Activated B cell treated with CpG ODN at 0.5 μM for 24 hours (primary cell): ENCODE data around the gene RGPD3. TPM values are rescaled to one million over a fixed set of nuclear protein-coding genes. Genes with fewer than 3 reads are reported as not detected.
"Not testable (repeated sequence)": the region's sequence is repeated elsewhere in the genome, so short reads cannot be mapped to it uniquely, and the experiment has no call there.

Source experiments
- ATAC-seq: fragments of 200-7000 bp; cut with Tn5 transposase; one replicate; pipeline ENCODE4 v1.10.0; 2021; ENCODE audit warnings: low read depth, mild to moderate bottlenecking, moderate library complexity
- CTCF ChIA-PET: fragments of 350-600 bp; sonication (Branson Sonifier 250); formaldehyde crosslinking; loops from one replicate; lab custom pipeline; 2021; ENCODE audit warnings: antibody characterized with exemption; lab: Charles Lee
- POLR2A ChIA-PET: fragments of 350-600 bp; sonication (Branson Sonifier 250); formaldehyde crosslinking; loops from one replicate; lab custom pipeline; 2021; ENCODE audit warnings: antibody characterized with exemption; lab: Charles Lee
- DNase-seq: peaks from one replicate; pipeline ENCODE4 v3.0.0; 2022
- H3K27ac Mint-ChIP-seq: one replicate; pipeline ENCODE4 v1.8.0; 2020; ENCODE audit warnings: mixed read lengths
- H3K27me3 Mint-ChIP-seq: one replicate; pipeline ENCODE4 v1.8.0; 2021; ENCODE audit warnings: mixed read lengths
- H3K36me3 Mint-ChIP-seq: one replicate; pipeline ENCODE4 v1.8.0; 2021; ENCODE audit warnings: low read depth, mixed read lengths
- H3K4me1 Mint-ChIP-seq: one replicate; pipeline ENCODE4 v1.8.0; 2021; ENCODE audit warnings: mixed read lengths
- H3K4me3 Mint-ChIP-seq: one replicate; pipeline ENCODE4 v1.8.0; 2020; ENCODE audit warnings: mild to moderate bottlenecking, mixed read lengths
- H3K9me3 Mint-ChIP-seq: one replicate; pipeline ENCODE4 v1.8.0; 2020; ENCODE audit warnings: mixed read lengths
- intact Hi-C: fragments of 100-400 bp; cut with micrococcal nuclease; formaldehyde crosslinking; loops from one replicate; pipeline ENCODE4 v1.15.1; 2024
- total RNA-seq: library from RNA; stranded (reverse); gene quantifications from 2 replicates; pipeline ENCODE4 v1.2.3, GENCODE V29; 2022

The RGPD3 gene
- total RNA-seq, 1 donor from 2014 or later, result 0.35 TPM

- ATAC-seq, CTCF ChIA-PET, intact Hi-C loops, H3K4me1 Mint-ChIP-seq, H3K27ac Mint-ChIP-seq, H3K4me3 Mint-ChIP-seq, H3K9me3 Mint-ChIP-seq, H3K36me3 Mint-ChIP-seq, DNase-seq, POLR2A ChIA-PET: not testable (repeated sequence)
- H3K27me3 Mint-ChIP-seq, result peaks cover 15% of the 10 kb centered on the region
Measured at GRCh38 chr2:106486551-106487385, 18.6 kb upstream of the RGPD3 start, which contains the start of gene CD8B2. TSS of gene CD8B2 (plus strand) at chr2:106487364. CDS start at chr2:106487427, 63 bp downstream.

GRCh38 chr2:106479563-106479962 lies 11.3 kb upstream of the RGPD3 start:
- H3K36me3 Mint-ChIP-seq, ATAC-seq, POLR2A ChIA-PET, DNase-seq, H3K4me1 Mint-ChIP-seq, intact Hi-C loops, CTCF ChIA-PET, H3K9me3 Mint-ChIP-seq, H3K27ac Mint-ChIP-seq, H3K27me3 Mint-ChIP-seq, H3K4me3 Mint-ChIP-seq: not testable (repeated sequence)

GRCh38 chr2:106477647-106478046 lies 9.4 kb upstream of the RGPD3 start:
- DNase-seq, H3K27me3 Mint-ChIP-seq, POLR2A ChIA-PET, H3K4me1 Mint-ChIP-seq, intact Hi-C loops, CTCF ChIA-PET, H3K4me3 Mint-ChIP-seq, H3K27ac Mint-ChIP-seq, H3K9me3 Mint-ChIP-seq, ATAC-seq, H3K36me3 Mint-ChIP-seq: not testable (repeated sequence)

GRCh38 chr2:106470658-106471057 lies 2.4 kb upstream of the RGPD3 start:
- H3K4me3 Mint-ChIP-seq, H3K9me3 Mint-ChIP-seq, POLR2A ChIA-PET, DNase-seq, H3K36me3 Mint-ChIP-seq, H3K4me1 Mint-ChIP-seq, CTCF ChIA-PET, H3K27ac Mint-ChIP-seq, intact Hi-C loops, ATAC-seq, H3K27me3 Mint-ChIP-seq: not testable (repeated sequence)

- H3K36me3 Mint-ChIP-seq, CTCF ChIA-PET, H3K9me3 Mint-ChIP-seq, POLR2A ChIA-PET, intact Hi-C loops, H3K4me1 Mint-ChIP-seq, H3K27ac Mint-ChIP-seq, H3K27me3 Mint-ChIP-seq, DNase-seq, ATAC-seq, H3K4me3 Mint-ChIP-seq: not testable (repeated sequence)
Measured at GRCh38 chr2:106467516-106467915, 697 bp downstream of the RGPD3 start.

GRCh38 chr2:106461882-106462281 lies 6.3 kb downstream of the RGPD3 start:
- H3K27ac Mint-ChIP-seq, H3K36me3 Mint-ChIP-seq, H3K9me3 Mint-ChIP-seq, H3K4me3 Mint-ChIP-seq, intact Hi-C loops, CTCF ChIA-PET, ATAC-seq, H3K27me3 Mint-ChIP-seq, DNase-seq, H3K4me1 Mint-ChIP-seq, POLR2A ChIA-PET: not testable (repeated sequence)

GRCh38 chr2:106390680-106391079 lies 77.5 kb downstream of the RGPD3 start:
- ATAC-seq, H3K9me3 Mint-ChIP-seq, H3K36me3 Mint-ChIP-seq, DNase-seq, POLR2A ChIA-PET, H3K27me3 Mint-ChIP-seq, CTCF ChIA-PET, H3K27ac Mint-ChIP-seq, H3K4me1 Mint-ChIP-seq, H3K4me3 Mint-ChIP-seq, intact Hi-C loops: not testable (repeated sequence)

- not testable (repeated sequence) for H3K4me1 Mint-ChIP-seq
Measured at GRCh38 chr2:106388814-106389410, 79.3 kb downstream of the RGPD3 start.

GRCh38 chr2:106384548-106384947 lies 83.7 kb downstream of the RGPD3 start:
- ATAC-seq, H3K4me3 Mint-ChIP-seq, POLR2A ChIA-PET, H3K9me3 Mint-ChIP-seq, H3K36me3 Mint-ChIP-seq, intact Hi-C loops, H3K4me1 Mint-ChIP-seq, DNase-seq, H3K27ac Mint-ChIP-seq, CTCF ChIA-PET: not testable (repeated sequence)
- peaks cover 11% of the 10 kb centered on the region for H3K27me3 Mint-ChIP-seq

More at GRCh38 chr2:106388814-106389410, 79.3 kb downstream of the RGPD3 start:
- DNase-seq, H3K4me3 Mint-ChIP-seq, H3K9me3 Mint-ChIP-seq, intact Hi-C loops, H3K27me3 Mint-ChIP-seq, POLR2A ChIA-PET, H3K36me3 Mint-ChIP-seq, ATAC-seq, CTCF ChIA-PET, H3K27ac Mint-ChIP-seq: not testable (repeated sequence)

GRCh38 chr2:106381867-106382266 lies 86.3 kb downstream of the RGPD3 start:
- POLR2A ChIA-PET, ATAC-seq, H3K4me1 Mint-ChIP-seq, H3K9me3 Mint-ChIP-seq, H3K36me3 Mint-ChIP-seq, DNase-seq, H3K27me3 Mint-ChIP-seq, intact Hi-C loops, CTCF ChIA-PET, H3K27ac Mint-ChIP-seq, H3K4me3 Mint-ChIP-seq: not testable (repeated sequence)

GRCh38 chr2:106379567-106379966 lies 88.6 kb downstream of the RGPD3 start:
- H3K4me1 Mint-ChIP-seq, POLR2A ChIA-PET, CTCF ChIA-PET, H3K36me3 Mint-ChIP-seq, ATAC-seq, DNase-seq, H3K27ac Mint-ChIP-seq, H3K4me3 Mint-ChIP-seq, intact Hi-C loops, H3K9me3 Mint-ChIP-seq, H3K27me3 Mint-ChIP-seq: not testable (repeated sequence)

- H3K36me3 Mint-ChIP-seq, H3K4me3 Mint-ChIP-seq, H3K9me3 Mint-ChIP-seq, H3K27ac Mint-ChIP-seq, POLR2A ChIA-PET, H3K27me3 Mint-ChIP-seq, CTCF ChIA-PET, ATAC-seq, H3K4me1 Mint-ChIP-seq, DNase-seq, intact Hi-C loops: not testable (repeated sequence)
Measured at GRCh38 chr2:106369182-106369581, 99.0 kb downstream of the RGPD3 start.
